ENCODE results near the gene FOXN3.

DNA sequence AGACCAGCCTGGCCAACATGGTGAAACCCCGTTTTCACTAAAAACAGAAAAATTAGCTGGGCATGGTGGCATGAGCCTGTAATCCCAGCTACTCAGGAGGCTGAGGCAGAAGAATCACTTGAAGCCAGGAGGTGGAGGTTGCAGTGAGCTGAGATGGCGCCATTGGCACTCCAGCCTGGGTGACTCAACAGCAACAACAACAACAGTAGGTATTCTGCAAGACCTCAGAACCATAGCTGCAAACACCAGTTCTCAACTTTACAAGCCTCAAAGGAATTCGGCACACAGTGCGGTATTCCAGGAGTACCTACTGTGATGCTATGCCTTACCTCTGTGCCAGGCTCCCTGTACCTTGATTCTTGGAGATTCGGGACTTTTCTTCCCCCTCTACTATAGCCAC, 15.8 kb downstream of the FOXN3 start:
- TF ChIP-seq POLR2A (IDR thresholded peaks at IDR 0.05), result no peak
- TF ChIP-seq, protein P1, sequence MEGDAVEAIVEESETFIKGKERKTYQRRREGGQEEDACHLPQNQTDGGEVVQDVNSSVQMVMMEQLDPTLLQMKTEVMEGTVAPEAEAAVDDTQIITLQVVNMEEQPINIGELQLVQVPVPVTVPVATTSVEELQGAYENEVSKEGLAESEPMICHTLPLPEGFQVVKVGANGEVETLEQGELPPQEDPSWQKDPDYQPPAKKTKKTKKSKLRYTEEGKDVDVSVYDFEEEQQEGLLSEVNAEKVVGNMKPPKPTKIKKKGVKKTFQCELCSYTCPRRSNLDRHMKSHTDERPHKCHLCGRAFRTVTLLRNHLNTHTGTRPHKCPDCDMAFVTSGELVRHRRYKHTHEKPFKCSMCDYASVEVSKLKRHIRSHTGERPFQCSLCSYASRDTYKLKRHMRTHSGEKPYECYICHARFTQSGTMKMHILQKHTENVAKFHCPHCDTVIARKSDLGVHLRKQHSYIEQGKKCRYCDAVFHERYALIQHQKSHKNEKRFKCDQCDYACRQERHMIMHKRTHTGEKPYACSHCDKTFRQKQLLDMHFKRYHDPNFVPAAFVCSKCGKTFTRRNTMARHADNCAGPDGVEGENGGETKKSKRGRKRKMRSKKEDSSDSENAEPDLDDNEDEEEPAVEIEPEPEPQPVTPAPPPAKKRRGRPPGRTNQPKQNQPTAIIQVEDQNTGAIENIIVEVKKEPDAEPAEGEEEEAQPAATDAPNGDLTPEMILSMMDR (IDR thresholded peaks at IDR 0.05), result no peak
